Neural cell (in vitro differentiated cells): Measurements from ENCODE around the gene PES1. TPM values are rescaled to one million over a fixed set of nuclear protein-coding genes. Genes with fewer than 3 reads are reported as not detected.

ENCODE experiments used
- H2AFZ ChIP-seq: fragments of 200-600, 300-800 bp; sonication (generic), shearing (Covaris generic); 2 replicates; pipeline ENCODE4 v1.6.0; 2014; ENCODE audit warnings: low read depth, mild to moderate bottlenecking, antibody characterized with exemption, low read length, moderate library complexity
- H3F3A ChIP-seq: fragments of 200-600 bp; shearing (Covaris generic); 2 replicates; pipeline ENCODE4 v1.6.1; 2016; ENCODE audit warnings: mild to moderate bottlenecking, moderate library complexity, mixed read lengths, antibody characterized with exemption, low read length; ENCODE audit not compliant: insufficient read depth, poor library complexity, severe bottlenecking
- H3K27ac ChIP-seq: fragments of 200-600, 300-800 bp; sonication (generic), shearing (Covaris generic); 2 replicates; pipeline ENCODE4 v1.5.1; 2014; ENCODE audit warnings: mild to moderate bottlenecking, low read length, moderate library complexity
- H3K27me3 ChIP-seq: fragments of 300-800, 200-600 bp; sonication (generic), shearing (Covaris generic); 2 replicates; pipeline ENCODE4 v1.6.0; 2014; ENCODE audit warnings: mild to moderate bottlenecking, low read depth, low read length, moderate library complexity; ENCODE audit not compliant: insufficient read depth
- H3K36me3 ChIP-seq: fragments of 300-800, 200-600 bp; sonication (generic), shearing (Covaris generic); 2 replicates; pipeline ENCODE4 v1.5.1; 2014; ENCODE audit warnings: mild to moderate bottlenecking, antibody characterized with exemption, low read length, moderate library complexity; ENCODE audit not compliant: insufficient read depth
- H3K4me2 ChIP-seq: fragments of 300-800, 200-600 bp; sonication (generic), shearing (Covaris generic); 2 replicates; pipeline ENCODE4 v1.6.0; 2014; ENCODE audit warnings: mild to moderate bottlenecking, low read length
- H3K4me3 ChIP-seq: fragments of 300-800, 200-600 bp; sonication (generic), shearing (Covaris generic); 2 replicates; pipeline ENCODE4 v1.5.1; 2014; ENCODE audit warnings: mild to moderate bottlenecking, low read length, moderate library complexity
- H3K79me2 ChIP-seq: fragments of 200-600 bp; shearing (Covaris generic); replicated peaks from 2 replicates; pipeline ENCODE4 v1.6.0; 2014; ENCODE audit warnings: mild to moderate bottlenecking, low read length, moderate library complexity; ENCODE audit not compliant: insufficient read depth
- H3K9ac ChIP-seq: fragments of 300-800, 200-600 bp; sonication (generic), shearing (Covaris generic); 2 replicates; pipeline ENCODE4 v1.6.1; 2016; ENCODE audit warnings: mild to moderate bottlenecking, low read length, mixed read lengths
- H3K9me2 ChIP-seq: fragments of 200-600 bp; shearing (Covaris generic); 2 replicates; pipeline ENCODE4 v1.6.1; 2016; ENCODE audit warnings: mild to moderate bottlenecking, low read length, mixed read lengths; ENCODE audit not compliant: insufficient read depth
- H3K9me3 ChIP-seq: fragments of 200-600, 300-800 bp; sonication (generic), shearing (Covaris generic); 2 replicates; pipeline ENCODE4 v1.6.1; 2016; ENCODE audit warnings: mild to moderate bottlenecking, mixed run types, low read length, moderate library complexity, mixed read lengths
- H4K20me1 ChIP-seq: fragments of 200-600 bp; shearing (Covaris generic); 2 replicates; pipeline ENCODE4 v1.6.1; 2016; ENCODE audit warnings: mild to moderate bottlenecking, mixed run types; ENCODE audit not compliant: insufficient read depth
- EP300 ChIP-seq: fragments of 450-650 bp; conservative IDR thresholded peaks from 2 replicates; pipeline ENCODE4 v1.6.1; 2014; ENCODE audit warnings: antibody characterized with exemption, mild to moderate bottlenecking, moderate library complexity; ENCODE audit not compliant: poor library complexity, severe bottlenecking
- EZH2 ChIP-seq: fragments of 200-600, 300-800 bp; shearing (Covaris generic), sonication (generic); IDR thresholded peaks from 2 replicates; pipeline ENCODE4 v1.6.1; 2014; ENCODE audit warnings: antibody characterized with exemption, low read length, borderline replicate concordance, mild to moderate bottlenecking; ENCODE audit not compliant: insufficient read depth, poor library complexity, severe bottlenecking
- MXI1 ChIP-seq: fragments of 450-650 bp; conservative IDR thresholded peaks from 2 replicates; pipeline ENCODE4 v1.6.1; 2014; ENCODE audit warnings: antibody characterized with exemption, mild to moderate bottlenecking; ENCODE audit not compliant: poor library complexity, severe bottlenecking
- POLR2AphosphoS5 ChIP-seq: IDR thresholded peaks from 2 replicates; pipeline ENCODE4 v1.6.1; 2012
- RAD21 ChIP-seq: fragments of 450-650 bp; conservative IDR thresholded peaks from 2 replicates; pipeline ENCODE4 v1.6.1; 2014; ENCODE audit warnings: antibody characterized with exemption, mild to moderate bottlenecking, moderate library complexity
- SMC3 ChIP-seq: fragments of 450-650 bp; conservative IDR thresholded peaks from 2 replicates; pipeline ENCODE4 v1.6.1; 2014; ENCODE audit warnings: antibody characterized with exemption, mild to moderate bottlenecking, moderate library complexity; ENCODE audit not compliant: poor library complexity
- TAF1 ChIP-seq: IDR thresholded peaks from 2 replicates; pipeline ENCODE4 v1.6.1; 2012; ENCODE audit warnings: low read depth
- polyA plus RNA-seq: library from polyadenylated mRNA; depleted of rRNA; stranded (reverse); fragments of >200 nt; gene quantifications from 2 replicates; pipeline ENCODE4 v1.2.3, GENCODE V29; 2014
- TF ChIP-seq, protein P1 (sequence below): IDR thresholded peaks from 2 replicates; pipeline ENCODE4 v1.6.1; 2012; ENCODE audit warnings: borderline replicate concordance
- TF ChIP-seq, protein P2 (sequence below): fragments of 450-650 bp; IDR thresholded peaks from 2 replicates; pipeline ENCODE4 v1.5.1; 2014; ENCODE audit warnings: antibody characterized with exemption, mild to moderate bottlenecking, moderate library complexity; ENCODE audit not compliant: poor library complexity, severe bottlenecking

The PES1 gene
- polyA plus RNA-seq, 1 donor from 2014 or later: 44.1 TPM

DNA sequence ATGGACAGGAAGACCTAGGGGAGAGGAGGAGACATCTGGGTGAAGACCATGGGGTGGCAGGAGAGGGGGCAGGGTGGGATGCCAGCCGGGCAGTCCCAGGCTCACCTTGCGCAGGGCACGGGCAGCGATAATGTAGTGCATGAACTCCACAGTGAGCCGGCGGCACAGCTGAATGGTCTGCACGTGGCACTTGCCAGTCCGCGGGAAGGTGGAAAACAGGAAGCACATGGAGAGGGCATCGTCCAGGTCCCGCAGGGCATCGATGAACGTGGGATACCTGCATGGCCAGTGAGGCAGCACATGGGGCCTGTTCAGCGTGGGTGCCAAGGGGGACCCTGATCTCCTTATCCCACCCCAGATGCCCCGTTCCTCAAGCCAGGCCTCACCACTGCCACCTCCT lies 7.3 kb downstream of the PES1 start:
- no peaks in the 10 kb centered on the region for H3K9me2 ChIP-seq
- no peaks in the 10 kb centered on the region for H3K9me3 ChIP-seq
- TF ChIP-seq, protein P1, sequence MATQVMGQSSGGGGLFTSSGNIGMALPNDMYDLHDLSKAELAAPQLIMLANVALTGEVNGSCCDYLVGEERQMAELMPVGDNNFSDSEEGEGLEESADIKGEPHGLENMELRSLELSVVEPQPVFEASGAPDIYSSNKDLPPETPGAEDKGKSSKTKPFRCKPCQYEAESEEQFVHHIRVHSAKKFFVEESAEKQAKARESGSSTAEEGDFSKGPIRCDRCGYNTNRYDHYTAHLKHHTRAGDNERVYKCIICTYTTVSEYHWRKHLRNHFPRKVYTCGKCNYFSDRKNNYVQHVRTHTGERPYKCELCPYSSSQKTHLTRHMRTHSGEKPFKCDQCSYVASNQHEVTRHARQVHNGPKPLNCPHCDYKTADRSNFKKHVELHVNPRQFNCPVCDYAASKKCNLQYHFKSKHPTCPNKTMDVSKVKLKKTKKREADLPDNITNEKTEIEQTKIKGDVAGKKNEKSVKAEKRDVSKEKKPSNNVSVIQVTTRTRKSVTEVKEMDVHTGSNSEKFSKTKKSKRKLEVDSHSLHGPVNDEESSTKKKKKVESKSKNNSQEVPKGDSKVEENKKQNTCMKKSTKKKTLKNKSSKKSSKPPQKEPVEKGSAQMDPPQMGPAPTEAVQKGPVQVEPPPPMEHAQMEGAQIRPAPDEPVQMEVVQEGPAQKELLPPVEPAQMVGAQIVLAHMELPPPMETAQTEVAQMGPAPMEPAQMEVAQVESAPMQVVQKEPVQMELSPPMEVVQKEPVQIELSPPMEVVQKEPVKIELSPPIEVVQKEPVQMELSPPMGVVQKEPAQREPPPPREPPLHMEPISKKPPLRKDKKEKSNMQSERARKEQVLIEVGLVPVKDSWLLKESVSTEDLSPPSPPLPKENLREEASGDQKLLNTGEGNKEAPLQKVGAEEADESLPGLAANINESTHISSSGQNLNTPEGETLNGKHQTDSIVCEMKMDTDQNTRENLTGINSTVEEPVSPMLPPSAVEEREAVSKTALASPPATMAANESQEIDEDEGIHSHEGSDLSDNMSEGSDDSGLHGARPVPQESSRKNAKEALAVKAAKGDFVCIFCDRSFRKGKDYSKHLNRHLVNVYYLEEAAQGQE: no peak
- TF ChIP-seq SMC3 (no peak), POLR2AphosphoS5 (no peak), EP300 (no peak), RAD21 (no peak), EZH2 (no peak), TAF1 (no peak), MXI1 (no peak)
- TF ChIP-seq, protein P2, sequence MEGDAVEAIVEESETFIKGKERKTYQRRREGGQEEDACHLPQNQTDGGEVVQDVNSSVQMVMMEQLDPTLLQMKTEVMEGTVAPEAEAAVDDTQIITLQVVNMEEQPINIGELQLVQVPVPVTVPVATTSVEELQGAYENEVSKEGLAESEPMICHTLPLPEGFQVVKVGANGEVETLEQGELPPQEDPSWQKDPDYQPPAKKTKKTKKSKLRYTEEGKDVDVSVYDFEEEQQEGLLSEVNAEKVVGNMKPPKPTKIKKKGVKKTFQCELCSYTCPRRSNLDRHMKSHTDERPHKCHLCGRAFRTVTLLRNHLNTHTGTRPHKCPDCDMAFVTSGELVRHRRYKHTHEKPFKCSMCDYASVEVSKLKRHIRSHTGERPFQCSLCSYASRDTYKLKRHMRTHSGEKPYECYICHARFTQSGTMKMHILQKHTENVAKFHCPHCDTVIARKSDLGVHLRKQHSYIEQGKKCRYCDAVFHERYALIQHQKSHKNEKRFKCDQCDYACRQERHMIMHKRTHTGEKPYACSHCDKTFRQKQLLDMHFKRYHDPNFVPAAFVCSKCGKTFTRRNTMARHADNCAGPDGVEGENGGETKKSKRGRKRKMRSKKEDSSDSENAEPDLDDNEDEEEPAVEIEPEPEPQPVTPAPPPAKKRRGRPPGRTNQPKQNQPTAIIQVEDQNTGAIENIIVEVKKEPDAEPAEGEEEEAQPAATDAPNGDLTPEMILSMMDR: no peak
- H3K27me3 ChIP-seq: no peaks in the 10 kb centered on the region
- H3K4me3 ChIP-seq: no peak overlapping the region
- no peak overlapping the region for H2AFZ ChIP-seq
- H3K79me2 ChIP-seq: no peaks in the 10 kb centered on the region
- no peaks in the 10 kb centered on the region for H4K20me1 ChIP-seq
- H3K4me2 ChIP-seq: no peak overlapping the region
- H3F3A ChIP-seq: no peaks in the 10 kb centered on the region
- H3K27ac ChIP-seq: no peak overlapping the region
- no peaks in the 10 kb centered on the region for H3K36me3 ChIP-seq
- H3K9ac ChIP-seq: no peak overlapping the region

DNA sequence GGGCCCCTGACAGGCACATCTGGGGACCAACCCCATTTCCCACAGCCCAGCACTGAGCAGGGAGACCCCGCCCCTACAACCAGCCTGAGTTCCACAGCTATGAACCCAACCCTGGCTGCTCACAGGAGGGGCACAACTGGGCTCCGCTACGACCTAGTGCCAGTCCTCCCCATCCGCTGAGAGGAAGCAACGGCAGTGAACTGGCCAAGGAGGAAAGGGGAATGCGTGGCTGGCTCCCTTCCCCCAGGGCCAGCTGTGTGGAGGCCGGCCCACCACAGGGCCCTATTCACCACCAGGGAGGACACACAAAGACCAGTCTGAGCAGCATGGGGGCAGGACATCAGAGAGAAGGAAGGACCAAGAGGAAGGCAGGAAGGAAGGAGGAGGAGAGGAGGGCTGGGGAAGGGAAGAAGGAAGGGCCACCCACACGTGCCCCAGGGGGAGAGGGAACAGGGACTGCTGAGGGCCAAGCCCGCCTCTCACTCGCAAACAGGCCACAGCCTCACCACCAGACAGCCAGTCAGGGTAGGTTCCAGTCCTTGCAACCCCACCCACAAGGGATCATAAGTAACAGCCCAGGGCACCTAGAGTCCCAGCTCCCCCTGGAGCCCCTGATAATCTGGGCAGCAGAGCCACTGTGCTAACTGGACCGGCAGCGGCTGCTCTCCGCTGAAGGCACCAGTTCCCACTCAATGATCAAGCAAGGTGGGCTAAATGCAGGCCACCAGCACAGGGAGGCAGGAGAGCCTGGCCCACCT lies 8.7 kb downstream of the PES1 start:
- Histone ChIP-seq H3K36me3 (no peaks in the 10 kb centered on the region), H3K79me2 (no peaks in the 10 kb centered on the region), H4K20me1 (no peaks in the 10 kb centered on the region), H3K4me3 (no peak overlapping the region), H3K9me3 (no peaks in the 10 kb centered on the region), H3K9me2 (no peaks in the 10 kb centered on the region), H3K4me2 (no peak overlapping the region), H3K27ac (no peak overlapping the region), H3K27me3 (no peaks in the 10 kb centered on the region), H3F3A (no peaks in the 10 kb centered on the region), H2AFZ (no peak overlapping the region), H3K9ac (no peak overlapping the region)
- no peak for TF ChIP-seq SMC3
- no peak for TF ChIP-seq EZH2
- no peak for TF ChIP-seq TAF1
